ENCODE results near the gene RBM27.
"Not testable (repeated sequence)": the region's sequence is repeated elsewhere in the genome, so short reads cannot be mapped to it uniquely, and the experiment has no call there.

Gene RBM27

GRCh38 chr5:146209714-146210113 is 6.3 kb downstream of the RBM27 start:
- no peak overlapping the region for H3K4me3 ChIP-seq (ENCODE audit: low read depth, low read length)
- no peak for TF ChIP-seq CTCF (IDR thresholded peaks at IDR 0.05; ENCODE audit: low read depth, low read length)

GRCh38 chr5:146210810-146211209 is 7.4 kb downstream of the RBM27 start:
- H3K4me3 ChIP-seq (ENCODE audit: low read depth, low read length), result not testable (repeated sequence)

GRCh38 chr5:146213210-146213826 is 9.9 kb downstream of the RBM27 start:
- no peak for TF ChIP-seq CTCF (IDR thresholded peaks at IDR 0.05; ENCODE audit: low read depth, low read length)
- H3K4me3 ChIP-seq (ENCODE audit: low read depth, low read length), result no peak overlapping the region

GRCh38 chr5:146214881-146215280 is 11.5 kb downstream of the RBM27 start:
- not testable (repeated sequence) for H3K4me3 ChIP-seq (ENCODE audit: low read depth, low read length)

GRCh38 chr5:146218168-146218567 is 14.8 kb downstream of the RBM27 start:
- no peak for TF ChIP-seq CTCF (IDR thresholded peaks at IDR 0.05; ENCODE audit: low read depth, low read length)

GRCh38 chr5:146219243-146219642 is 15.8 kb downstream of the RBM27 start:
- TF ChIP-seq CTCF (IDR thresholded peaks at IDR 0.05; ENCODE audit: low read depth, low read length), result no peak
- H3K4me3 ChIP-seq (ENCODE audit: low read depth, low read length), result no peak overlapping the region

More at GRCh38 chr5:146218168-146218567, 14.8 kb downstream of the RBM27 start:
- H3K4me3 ChIP-seq (ENCODE audit: low read depth, low read length), result no peak overlapping the region

- no peak overlapping the region for H3K4me3 ChIP-seq (ENCODE audit: low read depth, low read length)
- TF ChIP-seq CTCF (IDR thresholded peaks at IDR 0.05; ENCODE audit: low read depth, low read length), result no peak
These were observed 17.8 kb downstream of the RBM27 start for GRCh38 chr5:146221234-146221633.

- TF ChIP-seq CTCF (IDR thresholded peaks at IDR 0.05; ENCODE audit: low read depth, low read length), result no peak
- H3K4me3 ChIP-seq (ENCODE audit: low read depth, low read length), result no peak overlapping the region
These were observed 18.6 kb downstream of the RBM27 start for GRCh38 chr5:146222005-146222404.
